ENCODE results near the gene SESN2.
A peak's percentile ranks its signal among the peaks of the same experiment; 100 is the strongest.

Gene SESN2

GRCh38 chr1:28256197-28256827 is 3.0 kb upstream of the SESN2 start:
- no peak for DNase-seq

- no peak for DNase-seq
These were observed 1.6 kb upstream of the SESN2 start for GRCh38 chr1:28257736-28258135.

- DNase-seq, result no peak
These were observed 578 bp upstream of the SESN2 start for GRCh38 chr1:28258628-28259251.

- DNase-seq, result peak; percentile 36 to 41
These were observed 850 bp downstream of the SESN2 start for GRCh38 chr1:28259934-28260802.

GRCh38 chr1:28260803-28261174 is 1.5 kb downstream of the SESN2 start:
- DNase-seq, result no peak

- no peak for DNase-seq
These were observed 5.6 kb downstream of the SESN2 start for GRCh38 chr1:28264897-28265296.

- no peak for DNase-seq
These were observed 6.3 kb downstream of the SESN2 start for GRCh38 chr1:28265577-28265976.

- DNase-seq, result no peak
These were observed 7.6 kb downstream of the SESN2 start for GRCh38 chr1:28266920-28267322.

GRCh38 chr1:28267633-28268032 is 8.3 kb downstream of the SESN2 start:
- DNase-seq, result no peak

GRCh38 chr1:28269529-28269928 is 10.2 kb downstream of the SESN2 start:
- DNase-seq, result no peak

GRCh38 chr1:28272215-28272852 is 13.0 kb downstream of the SESN2 start:
- no peak for DNase-seq

- no peak for DNase-seq
These were observed 14.0 kb downstream of the SESN2 start for GRCh38 chr1:28273216-28273860.

GRCh38 chr1:28278763-28279162 is 19.4 kb downstream of the SESN2 start:
- no peak for DNase-seq

- DNase-seq, result no peak
These were observed 20.4 kb downstream of the SESN2 start for GRCh38 chr1:28279721-28280120.

- DNase-seq, result no peak
These were observed 21.2 kb downstream of the SESN2 start for GRCh38 chr1:28280501-28280900.

GRCh38 chr1:28280977-28281381 is 21.7 kb downstream of the SESN2 start:
- no peak for DNase-seq

GRCh38 chr1:28281608-28282425 is 22.5 kb downstream of the SESN2 start:
- DNase-seq, result no peak

- DNase-seq, result no peak
These were observed 23.4 kb downstream of the SESN2 start for GRCh38 chr1:28282426-28283407.

- DNase-seq, result no peak
These were observed 26.8 kb downstream of the SESN2 start for GRCh38 chr1:28286111-28286510.

GRCh38 chr1:28288487-28288886 is 29.2 kb downstream of the SESN2 start:
- DNase-seq, result no peak

- DNase-seq, result no peak
These were observed 31.5 kb downstream of the SESN2 start for GRCh38 chr1:28290851-28291250.
